PC-3 (cell line): ENCODE measurements around the gene LEMD2. TPM values are rescaled to one million over a fixed set of nuclear protein-coding genes. Genes with fewer than 3 reads are reported as not detected.

ENCODE experiments used
- ATAC-seq: fragments of 200-7000 bp; cut with Tn5 transposase; 2 replicates; pipeline ENCODE4 v1.9.1; 2020; ENCODE audit warnings: mild to moderate bottlenecking, moderate library complexity
- BruUV-seq: library from RNA; stranded (reverse); fragments of 400-500 nt; replicated peaks from 2 replicates; lab custom pipeline; 2021; lab: Mats Ljungman, UMichigan
- CTCF ChIA-PET: fragments of 300-600 bp; sonication (Branson Sonifier 250); formaldehyde crosslinking; loops from one replicate; lab custom pipeline; 2022; ENCODE audit warnings: antibody characterized with exemption; lab: Charles Lee
- POLR2A ChIA-PET: fragments of 300-600 bp; sonication (Branson Sonifier 250); formaldehyde crosslinking; loops from one replicate; lab custom pipeline; 2022; ENCODE audit warnings: antibody characterized with exemption; ENCODE audit not compliant: unreplicated experiment; lab: Charles Lee
- DNase-seq: peaks from one replicate; pipeline ENCODE4 v3.0.0-alpha.2; 2015
- H2AFZ ChIP-seq: fragments of 300-600 bp; sonication (generic); 2 replicates; pipeline ENCODE4 v1.6.0; 2016; ENCODE audit warnings: antibody characterized with exemption, low read length
- H3F3A ChIP-seq: fragments of 300-600 bp; sonication (generic); one replicate; pipeline ENCODE4 v1.6.0; 2017; ENCODE audit warnings: antibody characterized with exemption, low read length, control low read depth, mild to moderate bottlenecking; ENCODE audit not compliant: unreplicated experiment
- H3K27ac ChIP-seq: fragments of 300-600 bp; sonication (generic); 2 replicates; pipeline ENCODE4 v1.5.1; 2016; ENCODE audit warnings: mild to moderate bottlenecking, low read length
- H3K27me3 ChIP-seq: fragments of 300-600 bp; sonication (generic); 2 replicates; pipeline ENCODE4 v1.6.1; 2016; ENCODE audit warnings: low read length, mixed read lengths
- H3K36me3 ChIP-seq: fragments of 300-600 bp; sonication (generic); 2 replicates; pipeline ENCODE4 v1.6.1; 2016; ENCODE audit warnings: low read depth, mixed run types, low read length, mixed read lengths
- H3K4me1 ChIP-seq: fragments of 300-600 bp; sonication (generic); 2 replicates; pipeline ENCODE4 v1.5.1; 2016; ENCODE audit warnings: low read length; ENCODE audit not compliant: insufficient read depth
- H3K4me2 ChIP-seq: fragments of 300-600 bp; sonication (generic); 2 replicates; pipeline ENCODE4 v1.6.0; 2016; ENCODE audit warnings: low read length
- H3K4me3 ChIP-seq: fragments of 300-600 bp; sonication (generic); 2 replicates; pipeline ENCODE4 v1.5.1; 2016; ENCODE audit warnings: mild to moderate bottlenecking, low read length, mixed read lengths
- H3K79me2 ChIP-seq: fragments of 300-600 bp; sonication (generic); 2 replicates; pipeline ENCODE4 v1.6.1; 2017; ENCODE audit warnings: low read length, mixed read lengths
- H3K9ac ChIP-seq: fragments of 300-600 bp; sonication (generic); 2 replicates; pipeline ENCODE4 v1.6.0; 2016; ENCODE audit warnings: mild to moderate bottlenecking, low read length
- H3K9me2 ChIP-seq: fragments of 300-600 bp; sonication (generic); replicated peaks from 2 replicates; pipeline ENCODE4 v1.6.1; 2016; ENCODE audit warnings: mixed run types, low read length, mixed read lengths
- H3K9me3 ChIP-seq: fragments of 300-600 bp; sonication (generic); 2 replicates; pipeline ENCODE4 v1.6.1; 2016; ENCODE audit warnings: low read length, mixed read lengths
- H4K20me1 ChIP-seq: fragments of 300-600 bp; sonication (generic); 2 replicates; pipeline ENCODE4 v1.6.1; 2016; ENCODE audit warnings: low read length, mixed read lengths
- CTCF ChIP-seq: fragments of 300-600 bp; sonication (generic); conservative IDR thresholded peaks from 2 replicates; pipeline ENCODE4 v1.5.1; 2017; ENCODE audit warnings: antibody characterized with exemption, low read depth, mild to moderate bottlenecking, low read length
- EZH2 ChIP-seq: fragments of 300-600 bp; sonication (generic); IDR thresholded peaks from one replicate; pipeline ENCODE4 v1.6.1; 2017; ENCODE audit warnings: antibody characterized with exemption, mild to moderate bottlenecking, low read length; ENCODE audit not compliant: unreplicated experiment
- EZH2phosphoT487 ChIP-seq: fragments of 300-600 bp; sonication (generic); IDR thresholded peaks from 2 replicates; pipeline ENCODE4 v1.6.1; 2018; ENCODE audit warnings: mild to moderate bottlenecking, antibody characterized with exemption, low read length, borderline replicate concordance
- intact Hi-C: fragments of 100-400 bp; cut with micrococcal nuclease; formaldehyde crosslinking; loops from 2 replicates; pipeline ENCODE4 v1.9.0; 2023
- total RNA-seq: library from RNA; depleted of rRNA; stranded (reverse); fragments of >200 nt; gene quantifications from 2 replicates; pipeline ENCODE4 v1.2.3, GENCODE V29; 2014

LEMD2 gene
- total RNA-seq, 1 experiment from 2014 or later: 54.5 TPM

GRCh38 chr6:33790910-33791309 is 2.0 kb upstream of the LEMD2 start:
- Histone ChIP-seq H3K9ac (no peak overlapping the region), H3K4me2 (no peak overlapping the region), H3K36me3 (no peaks in the 10 kb centered on the region), H3K27me3 (peaks cover 3% of the 10 kb centered on the region; the same call in 1 of the 2 replicates), H3K79me2 (peaks cover 24% of the 10 kb centered on the region), H4K20me1 (no peaks in the 10 kb centered on the region), H3K9me2 (no peaks in the 10 kb centered on the region), H3K4me1 (peaks cover 26% of the 10 kb centered on the region), H3F3A (no peaks in the 10 kb centered on the region), H3K4me3 (no peak overlapping the region), H2AFZ (no peak overlapping the region), H3K9me3 (no peaks in the 10 kb centered on the region), H3K27ac (no peak overlapping the region)
- no peak for DNase-seq
- POLR2A ChIA-PET: no interaction called here
- TF ChIP-seq CTCF (no peak), EZH2 (no peak), EZH2phosphoT487 (no peak)
- BruUV-seq: no TSS peak
- ATAC-seq: no peak
- intact Hi-C loops: no loop called here
- CTCF ChIA-PET: no interaction called here

GRCh38 chr6:33790379-33790778 is 1.4 kb upstream of the LEMD2 start:
- Histone ChIP-seq H3K79me2 (peaks cover 29% of the 10 kb centered on the region), H3K9ac (no peak overlapping the region), H3K36me3 (no peaks in the 10 kb centered on the region), H3K9me3 (no peaks in the 10 kb centered on the region), H3K4me3 (no peak overlapping the region), H3F3A (no peaks in the 10 kb centered on the region), H4K20me1 (no peaks in the 10 kb centered on the region), H2AFZ (no peak overlapping the region), H3K27me3 (peaks cover 3% of the 10 kb centered on the region; the same call in 1 of the 2 replicates), H3K9me2 (no peaks in the 10 kb centered on the region), H3K4me1 (peaks cover 31% of the 10 kb centered on the region), H3K4me2 (no peak overlapping the region), H3K27ac (no peak overlapping the region)
- BruUV-seq: no TSS peak
- TF ChIP-seq CTCF: no peak
- TF ChIP-seq EZH2phosphoT487: no peak
- no peak for TF ChIP-seq EZH2
- ChIA-PET CTCF (no interaction called here), POLR2A (no interaction called here)
- ATAC-seq (no peak), DNase-seq (no peak)
- intact Hi-C loops: no loop called here

GRCh38 chr6:33789550-33789895 is 593 bp upstream of the LEMD2 start:
- Histone ChIP-seq H3K4me1 (peaks cover 35% of the 10 kb centered on the region), H3K27ac (no peak overlapping the region), H3K27me3 (peaks cover 3% of the 10 kb centered on the region; the same call in 1 of the 2 replicates), H3K36me3 (no peaks in the 10 kb centered on the region), H3K79me2 (peaks cover 38% of the 10 kb centered on the region), H3K9me3 (no peaks in the 10 kb centered on the region), H3K9me2 (no peaks in the 10 kb centered on the region), H3K4me3 (peak overlapping the region; percentile 89), H4K20me1 (no peaks in the 10 kb centered on the region), H3F3A (no peaks in the 10 kb centered on the region), H2AFZ (peak overlapping the region; percentile 92), H3K4me2 (peak overlapping the region; percentile 95), H3K9ac (peak overlapping the region; percentile 94)
- POLR2A ChIA-PET: no interaction called here
- CTCF ChIA-PET: interaction anchor here (0.6 kb wide), 1 partner anchor 17 kb away, joined by 3 read pairs; no protein-coding TSS in a partner anchor
- DNase-seq (no peak), ATAC-seq (no peak)
- intact Hi-C loops: no loop called here
- BruUV-seq: TSS peak; percentile 77
- TF ChIP-seq EZH2 (no peak), CTCF (no peak), EZH2phosphoT487 (no peak)
